OCI-LY1 (cell line): Measurements from ENCODE around the gene CGB2.

Experiments used
- EZH2 ChIP-seq: fragments of 200-600 bp; sonication (generic), shearing (Covaris generic); IDR thresholded peaks from 2 replicates; pipeline ENCODE4 v1.8.0; 2017; ENCODE audit warnings: borderline replicate concordance, mixed run types, mild to moderate bottlenecking, antibody characterized with exemption, low read length, moderate library complexity, mixed read lengths
- TF ChIP-seq, protein P1 (sequence below): fragments of 200-600 bp; sonication (generic), shearing (Covaris generic); IDR thresholded peaks from 2 replicates; pipeline ENCODE4 v1.5.1; 2017; ENCODE audit warnings: mild to moderate bottlenecking, antibody characterized with exemption, low read length, moderate library complexity, mixed read lengths

DNA sequence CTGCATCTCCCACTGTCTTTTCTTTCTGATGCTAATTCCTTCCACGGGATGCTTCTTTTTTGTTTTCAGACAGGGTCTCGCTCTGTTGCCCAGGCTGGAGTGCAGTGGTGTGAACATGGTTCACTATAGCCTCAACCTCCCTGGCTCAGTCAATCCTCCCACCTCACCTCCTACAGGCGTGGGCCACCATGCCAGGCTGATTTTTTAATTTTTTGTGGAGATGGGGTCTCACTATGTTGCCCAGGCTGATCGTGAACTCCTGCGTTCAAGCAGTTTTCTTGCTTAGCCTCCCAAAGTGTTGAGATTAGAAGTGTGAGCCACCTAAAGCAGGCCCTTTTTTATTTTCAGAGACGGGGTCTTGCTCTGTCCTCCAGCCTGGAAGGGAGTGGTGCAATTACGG lies 43.4 kb upstream of the CGB2 start:
- TF ChIP-seq, protein P1, sequence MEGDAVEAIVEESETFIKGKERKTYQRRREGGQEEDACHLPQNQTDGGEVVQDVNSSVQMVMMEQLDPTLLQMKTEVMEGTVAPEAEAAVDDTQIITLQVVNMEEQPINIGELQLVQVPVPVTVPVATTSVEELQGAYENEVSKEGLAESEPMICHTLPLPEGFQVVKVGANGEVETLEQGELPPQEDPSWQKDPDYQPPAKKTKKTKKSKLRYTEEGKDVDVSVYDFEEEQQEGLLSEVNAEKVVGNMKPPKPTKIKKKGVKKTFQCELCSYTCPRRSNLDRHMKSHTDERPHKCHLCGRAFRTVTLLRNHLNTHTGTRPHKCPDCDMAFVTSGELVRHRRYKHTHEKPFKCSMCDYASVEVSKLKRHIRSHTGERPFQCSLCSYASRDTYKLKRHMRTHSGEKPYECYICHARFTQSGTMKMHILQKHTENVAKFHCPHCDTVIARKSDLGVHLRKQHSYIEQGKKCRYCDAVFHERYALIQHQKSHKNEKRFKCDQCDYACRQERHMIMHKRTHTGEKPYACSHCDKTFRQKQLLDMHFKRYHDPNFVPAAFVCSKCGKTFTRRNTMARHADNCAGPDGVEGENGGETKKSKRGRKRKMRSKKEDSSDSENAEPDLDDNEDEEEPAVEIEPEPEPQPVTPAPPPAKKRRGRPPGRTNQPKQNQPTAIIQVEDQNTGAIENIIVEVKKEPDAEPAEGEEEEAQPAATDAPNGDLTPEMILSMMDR, result no peak
- no peak for TF ChIP-seq EZH2
